H1 (cell line): ENCODE data around the gene BTF3L4.

Source experiments
- CHD1 ChIP-seq: IDR thresholded peaks from 2 replicates; pipeline ENCODE4 v1.6.1; 2012; ENCODE audit warnings: low read depth, low read length, improper control_type of control experiment
- CTCF ChIP-seq, 3 experiments: IDR thresholded peaks; 1 replicate in 2 of 3; 2 replicates in 1 of 3; pipeline versions ENCODE4 v1.5.1 to v1.6.1; 2011; ENCODE audit warnings: low read length in 3 of 3, mild to moderate bottlenecking in 3 of 3, inconsistent platforms in 2 of 3, low read depth in 1 of 3, moderate library complexity in 1 of 3; ENCODE audit not compliant: insufficient read depth in 1 of 3; ENCODE audit errors: control extremely low read depth in 1 of 3
- EZH2 ChIP-seq: fragments of 200-600 bp; sonication (generic); IDR thresholded peaks from 2 replicates; pipeline ENCODE4 v1.7.1; 2012; ENCODE audit warnings: low read depth, mild to moderate bottlenecking, moderate library complexity, low read length, inconsistent platforms; ENCODE audit not compliant: severe bottlenecking
- POLR2A ChIP-seq, 2 experiments: IDR thresholded peaks; 1 replicate in 1 of 2; 2 replicates in 1 of 2; pipeline ENCODE4 v1.6.1; 2011; ENCODE audit warnings: low read depth in 2 of 2, low read length in 2 of 2, mild to moderate bottlenecking in 2 of 2; ENCODE audit errors: control extremely low read depth in 1 of 2
- POLR2AphosphoS5 ChIP-seq: IDR thresholded peaks from 2 replicates; pipeline ENCODE4 v1.6.1; 2011; ENCODE audit warnings: low read depth, low read length
- RAD21 ChIP-seq, 2 experiments: IDR thresholded peaks in 1 of 2; conservative IDR thresholded peaks in 1 of 2; 2 replicates each; pipeline ENCODE4 v1.6.1; 2011; ENCODE audit warnings: low read depth in 2 of 2, low read length in 2 of 2, improper control_type of control experiment in 1 of 2, inconsistent platforms in 1 of 2, mild to moderate bottlenecking in 1 of 2, moderate library complexity in 1 of 2
- SIN3A ChIP-seq, 2 experiments: IDR thresholded peaks in 1 of 2; conservative IDR thresholded peaks in 1 of 2; 2 replicates each; pipeline ENCODE4 v1.6.1; 2011 to 2012; ENCODE audit warnings: low read length in 2 of 2, improper control_type of control experiment in 1 of 2, low read depth in 1 of 2, mild to moderate bottlenecking in 1 of 2
- TEAD4 ChIP-seq: IDR thresholded peaks from 2 replicates; pipeline ENCODE4 v1.6.1; 2012; ENCODE audit warnings: low read depth, low read length, inconsistent platforms, mixed read lengths
- TF ChIP-seq, protein P1 (sequence below): fragments of 300-600 bp; sonication (generic); IDR thresholded peaks from 2 replicates; pipeline ENCODE4 v1.7.1; 2012; ENCODE audit warnings: low read length, moderate library complexity, mild to moderate bottlenecking, inconsistent platforms; ENCODE audit not compliant: insufficient replicate concordance

DNA sequence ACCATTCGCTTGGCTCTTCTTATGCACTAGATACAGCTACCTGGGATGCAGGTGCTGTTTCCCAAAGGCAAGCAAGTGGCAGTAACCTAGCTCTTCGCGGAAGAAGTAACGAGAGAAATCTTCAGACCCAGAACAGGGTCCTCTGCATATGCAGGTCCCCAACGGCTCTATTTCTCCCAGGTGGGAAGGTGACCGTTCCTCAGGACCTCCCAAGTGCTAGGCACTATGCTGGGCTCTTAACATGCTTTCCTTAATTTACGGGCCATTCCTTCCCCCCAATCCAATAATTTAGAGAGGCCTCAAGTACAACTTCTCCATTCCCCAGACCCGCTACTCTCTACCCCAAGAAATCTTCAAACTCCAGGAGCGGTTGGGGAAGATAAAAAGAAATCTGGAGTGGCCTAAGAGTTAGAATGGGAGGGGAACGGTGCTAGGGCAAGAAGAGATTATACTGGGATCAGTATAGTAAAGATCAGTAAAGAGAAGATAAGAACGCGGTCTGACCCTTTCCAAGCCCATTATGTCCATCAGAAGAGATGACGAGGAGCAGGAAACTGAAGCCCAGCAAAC lies 1.5 kb upstream of the BTF3L4 start:
- TF ChIP-seq POLR2A (IDR thresholded peaks at IDR 0.05; ENCODE audit: control extremely low read depth in 1 of 2, low read depth in 2 of 2, low read length in 2 of 2) (no peak), CTCF (IDR thresholded peaks at IDR 0.05; ENCODE audit: control extremely low read depth in 1 of 3, insufficient read depth in 1 of 3, low read depth in 1 of 3, low read length in 3 of 3) (no peak), POLR2AphosphoS5 (no peak), TEAD4 (no peak), SIN3A (conservative IDR thresholded peaks at IDR 0.05 in 1 of 2, IDR thresholded peaks at IDR 0.05 in 1 of 2; ENCODE audit: low read depth in 1 of 2, low read length in 2 of 2) (no peak), RAD21 (IDR thresholded peaks at IDR 0.05 in 1 of 2, conservative IDR thresholded peaks at IDR 0.05 in 1 of 2; ENCODE audit: low read depth in 2 of 2, low read length in 2 of 2) (no peak), EZH2 (no peak), CHD1 (no peak)
- TF ChIP-seq, protein P1, sequence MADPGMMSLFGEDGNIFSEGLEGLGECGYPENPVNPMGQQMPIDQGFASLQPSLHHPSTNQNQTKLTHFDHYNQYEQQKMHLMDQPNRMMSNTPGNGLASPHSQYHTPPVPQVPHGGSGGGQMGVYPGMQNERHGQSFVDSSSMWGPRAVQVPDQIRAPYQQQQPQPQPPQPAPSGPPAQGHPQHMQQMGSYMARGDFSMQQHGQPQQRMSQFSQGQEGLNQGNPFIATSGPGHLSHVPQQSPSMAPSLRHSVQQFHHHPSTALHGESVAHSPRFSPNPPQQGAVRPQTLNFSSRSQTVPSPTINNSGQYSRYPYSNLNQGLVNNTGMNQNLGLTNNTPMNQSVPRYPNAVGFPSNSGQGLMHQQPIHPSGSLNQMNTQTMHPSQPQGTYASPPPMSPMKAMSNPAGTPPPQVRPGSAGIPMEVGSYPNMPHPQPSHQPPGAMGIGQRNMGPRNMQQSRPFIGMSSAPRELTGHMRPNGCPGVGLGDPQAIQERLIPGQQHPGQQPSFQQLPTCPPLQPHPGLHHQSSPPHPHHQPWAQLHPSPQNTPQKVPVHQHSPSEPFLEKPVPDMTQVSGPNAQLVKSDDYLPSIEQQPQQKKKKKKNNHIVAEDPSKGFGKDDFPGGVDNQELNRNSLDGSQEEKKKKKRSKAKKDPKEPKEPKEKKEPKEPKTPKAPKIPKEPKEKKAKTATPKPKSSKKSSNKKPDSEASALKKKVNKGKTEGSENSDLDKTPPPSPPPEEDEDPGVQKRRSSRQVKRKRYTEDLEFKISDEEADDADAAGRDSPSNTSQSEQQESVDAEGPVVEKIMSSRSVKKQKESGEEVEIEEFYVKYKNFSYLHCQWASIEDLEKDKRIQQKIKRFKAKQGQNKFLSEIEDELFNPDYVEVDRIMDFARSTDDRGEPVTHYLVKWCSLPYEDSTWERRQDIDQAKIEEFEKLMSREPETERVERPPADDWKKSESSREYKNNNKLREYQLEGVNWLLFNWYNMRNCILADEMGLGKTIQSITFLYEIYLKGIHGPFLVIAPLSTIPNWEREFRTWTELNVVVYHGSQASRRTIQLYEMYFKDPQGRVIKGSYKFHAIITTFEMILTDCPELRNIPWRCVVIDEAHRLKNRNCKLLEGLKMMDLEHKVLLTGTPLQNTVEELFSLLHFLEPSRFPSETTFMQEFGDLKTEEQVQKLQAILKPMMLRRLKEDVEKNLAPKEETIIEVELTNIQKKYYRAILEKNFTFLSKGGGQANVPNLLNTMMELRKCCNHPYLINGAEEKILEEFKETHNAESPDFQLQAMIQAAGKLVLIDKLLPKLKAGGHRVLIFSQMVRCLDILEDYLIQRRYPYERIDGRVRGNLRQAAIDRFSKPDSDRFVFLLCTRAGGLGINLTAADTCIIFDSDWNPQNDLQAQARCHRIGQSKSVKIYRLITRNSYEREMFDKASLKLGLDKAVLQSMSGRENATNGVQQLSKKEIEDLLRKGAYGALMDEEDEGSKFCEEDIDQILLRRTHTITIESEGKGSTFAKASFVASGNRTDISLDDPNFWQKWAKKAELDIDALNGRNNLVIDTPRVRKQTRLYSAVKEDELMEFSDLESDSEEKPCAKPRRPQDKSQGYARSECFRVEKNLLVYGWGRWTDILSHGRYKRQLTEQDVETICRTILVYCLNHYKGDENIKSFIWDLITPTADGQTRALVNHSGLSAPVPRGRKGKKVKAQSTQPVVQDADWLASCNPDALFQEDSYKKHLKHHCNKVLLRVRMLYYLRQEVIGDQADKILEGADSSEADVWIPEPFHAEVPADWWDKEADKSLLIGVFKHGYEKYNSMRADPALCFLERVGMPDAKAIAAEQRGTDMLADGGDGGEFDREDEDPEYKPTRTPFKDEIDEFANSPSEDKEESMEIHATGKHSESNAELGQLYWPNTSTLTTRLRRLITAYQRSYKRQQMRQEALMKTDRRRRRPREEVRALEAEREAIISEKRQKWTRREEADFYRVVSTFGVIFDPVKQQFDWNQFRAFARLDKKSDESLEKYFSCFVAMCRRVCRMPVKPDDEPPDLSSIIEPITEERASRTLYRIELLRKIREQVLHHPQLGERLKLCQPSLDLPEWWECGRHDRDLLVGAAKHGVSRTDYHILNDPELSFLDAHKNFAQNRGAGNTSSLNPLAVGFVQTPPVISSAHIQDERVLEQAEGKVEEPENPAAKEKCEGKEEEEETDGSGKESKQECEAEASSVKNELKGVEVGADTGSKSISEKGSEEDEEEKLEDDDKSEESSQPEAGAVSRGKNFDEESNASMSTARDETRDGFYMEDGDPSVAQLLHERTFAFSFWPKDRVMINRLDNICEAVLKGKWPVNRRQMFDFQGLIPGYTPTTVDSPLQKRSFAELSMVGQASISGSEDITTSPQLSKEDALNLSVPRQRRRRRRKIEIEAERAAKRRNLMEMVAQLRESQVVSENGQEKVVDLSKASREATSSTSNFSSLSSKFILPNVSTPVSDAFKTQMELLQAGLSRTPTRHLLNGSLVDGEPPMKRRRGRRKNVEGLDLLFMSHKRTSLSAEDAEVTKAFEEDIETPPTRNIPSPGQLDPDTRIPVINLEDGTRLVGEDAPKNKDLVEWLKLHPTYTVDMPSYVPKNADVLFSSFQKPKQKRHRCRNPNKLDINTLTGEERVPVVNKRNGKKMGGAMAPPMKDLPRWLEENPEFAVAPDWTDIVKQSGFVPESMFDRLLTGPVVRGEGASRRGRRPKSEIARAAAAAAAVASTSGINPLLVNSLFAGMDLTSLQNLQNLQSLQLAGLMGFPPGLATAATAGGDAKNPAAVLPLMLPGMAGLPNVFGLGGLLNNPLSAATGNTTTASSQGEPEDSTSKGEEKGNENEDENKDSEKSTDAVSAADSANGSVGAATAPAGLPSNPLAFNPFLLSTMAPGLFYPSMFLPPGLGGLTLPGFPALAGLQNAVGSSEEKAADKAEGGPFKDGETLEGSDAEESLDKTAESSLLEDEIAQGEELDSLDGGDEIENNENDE: no peak
